ENCODE data around the gene SRMS. TPM values are rescaled to one million over a fixed set of nuclear protein-coding genes. Genes with fewer than 3 reads are reported as not detected.

The SRMS gene
- total RNA-seq, 1 donor from 2014 or later, result not detected

DNA sequence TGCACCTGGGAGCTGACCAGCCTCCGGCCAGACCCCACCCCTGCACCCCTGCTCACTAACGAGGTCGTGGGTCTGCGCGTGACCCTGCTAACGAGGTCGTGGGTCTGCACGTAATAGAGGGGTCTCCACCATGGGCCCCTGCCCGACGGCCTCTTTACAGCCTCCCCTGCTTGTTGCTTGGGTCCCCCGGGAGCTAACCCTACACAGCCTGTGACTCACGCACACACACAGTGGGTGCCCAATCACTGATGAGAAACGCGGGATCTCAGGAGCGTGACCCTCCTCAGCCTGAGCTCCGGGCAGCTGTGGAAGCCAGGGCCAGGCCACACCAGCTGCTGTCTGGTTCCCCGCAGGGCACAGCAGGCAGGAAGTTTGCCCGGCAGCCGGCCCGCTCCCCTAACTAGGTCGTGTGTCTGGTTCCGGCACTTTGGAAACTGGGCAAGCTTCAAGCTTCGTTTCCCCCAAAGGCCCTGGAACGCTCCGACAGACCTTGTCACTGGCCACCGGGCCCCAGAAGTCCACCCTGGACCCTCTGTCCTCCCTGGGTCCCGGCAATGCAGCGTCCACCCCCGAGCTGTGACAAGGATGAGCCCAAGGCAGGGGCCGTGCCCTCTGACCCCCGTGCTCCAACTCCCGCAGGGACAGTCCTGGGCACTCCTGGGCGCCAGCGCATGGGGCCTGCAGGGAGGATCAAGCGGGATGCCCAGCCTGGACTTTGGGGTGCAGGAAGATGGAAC lies 11.1 kb downstream of the SRMS start:
- Mint-ChIP-seq H3K27ac (no peak overlapping the region), H3K27me3 (ENCODE audit: insufficient read depth, low read depth) (peaks cover 4% of the 10 kb centered on the region)
- no peak for DNase-seq (ENCODE audit: low spot score)

GRCh38 chr20:63534831-63535651 lies 12.5 kb downstream of the SRMS start:
- H3K4me3 Mint-ChIP-seq, result no peak overlapping the region
- H3F3A ChIP-seq (ENCODE audit: low read depth), result peaks cover 3% of the 10 kb centered on the region

More for the DNA sequence above, 11.1 kb downstream of the SRMS start:
- H3K27me3 ChIP-seq, result no peaks in the 10 kb centered on the region
- TF ChIP-seq EZH2phosphoT487 (IDR thresholded peaks at IDR 0.05) (no peak), EZH2 (IDR thresholded peaks at IDR 0.05) (no peak)
- TF ChIP-seq, protein P1, sequence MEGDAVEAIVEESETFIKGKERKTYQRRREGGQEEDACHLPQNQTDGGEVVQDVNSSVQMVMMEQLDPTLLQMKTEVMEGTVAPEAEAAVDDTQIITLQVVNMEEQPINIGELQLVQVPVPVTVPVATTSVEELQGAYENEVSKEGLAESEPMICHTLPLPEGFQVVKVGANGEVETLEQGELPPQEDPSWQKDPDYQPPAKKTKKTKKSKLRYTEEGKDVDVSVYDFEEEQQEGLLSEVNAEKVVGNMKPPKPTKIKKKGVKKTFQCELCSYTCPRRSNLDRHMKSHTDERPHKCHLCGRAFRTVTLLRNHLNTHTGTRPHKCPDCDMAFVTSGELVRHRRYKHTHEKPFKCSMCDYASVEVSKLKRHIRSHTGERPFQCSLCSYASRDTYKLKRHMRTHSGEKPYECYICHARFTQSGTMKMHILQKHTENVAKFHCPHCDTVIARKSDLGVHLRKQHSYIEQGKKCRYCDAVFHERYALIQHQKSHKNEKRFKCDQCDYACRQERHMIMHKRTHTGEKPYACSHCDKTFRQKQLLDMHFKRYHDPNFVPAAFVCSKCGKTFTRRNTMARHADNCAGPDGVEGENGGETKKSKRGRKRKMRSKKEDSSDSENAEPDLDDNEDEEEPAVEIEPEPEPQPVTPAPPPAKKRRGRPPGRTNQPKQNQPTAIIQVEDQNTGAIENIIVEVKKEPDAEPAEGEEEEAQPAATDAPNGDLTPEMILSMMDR (IDR thresholded peaks at IDR 0.05), result no peak
- Mint-ChIP-seq H3K36me3 (no peaks in the 10 kb centered on the region), H3K9me3 (no peaks in the 10 kb centered on the region), H3K4me3 (no peak overlapping the region), H3K4me1 (peaks cover 10% of the 10 kb centered on the region)
- no peak overlapping the region for H3K4me3 ChIP-seq
- no peaks in the 10 kb centered on the region for H4K20me1 ChIP-seq (ENCODE audit: low read depth)
- H3K4me1 ChIP-seq, result no peaks in the 10 kb centered on the region
- H3K9ac ChIP-seq, result no peak overlapping the region
- peaks cover 3% of the 10 kb centered on the region for H3F3A ChIP-seq (ENCODE audit: low read depth)
- H3K4me2 ChIP-seq, result no peak overlapping the region
- no peaks in the 10 kb centered on the region for H3K9me3 ChIP-seq (ENCODE audit: low read depth)
- no peak overlapping the region for H3K27ac ChIP-seq
- H2AFZ ChIP-seq (replicated peaks), result no peak overlapping the region
- no peaks in the 10 kb centered on the region for H3K36me3 ChIP-seq
- no peaks in the 10 kb centered on the region for H3K79me2 ChIP-seq (ENCODE audit: low read depth)

DNA sequence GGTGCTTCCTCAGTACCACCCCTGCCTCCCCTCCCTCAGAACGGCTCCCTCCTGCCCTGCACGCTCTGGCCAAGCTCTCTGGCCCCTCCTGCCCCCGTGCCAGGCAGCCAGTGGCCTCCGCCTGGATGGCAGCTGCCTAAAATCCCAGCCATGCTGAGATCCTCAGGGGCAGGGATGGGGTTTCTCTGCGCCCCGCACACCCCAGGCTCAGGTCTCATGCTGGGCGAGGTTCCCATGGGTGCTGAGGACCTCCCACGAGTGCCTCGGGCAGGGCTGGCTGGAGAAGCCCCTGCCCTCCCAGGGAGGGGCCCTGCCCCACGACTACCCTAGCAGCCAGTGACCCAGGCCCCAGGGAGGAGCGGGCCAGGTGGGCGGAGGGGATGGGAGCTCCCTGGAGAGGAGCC lies 13.1 kb downstream of the SRMS start:
- no peak for DNase-seq (ENCODE audit: low spot score)
- Mint-ChIP-seq H3K4me3 (no peak overlapping the region), H3K36me3 (no peaks in the 10 kb centered on the region), H3K27me3 (ENCODE audit: insufficient read depth, low read depth) (peaks cover 4% of the 10 kb centered on the region), H3K27ac (no peak overlapping the region), H3K4me1 (peaks cover 10% of the 10 kb centered on the region), H3K9me3 (no peaks in the 10 kb centered on the region)
- Histone ChIP-seq H3K27ac (no peak overlapping the region), H4K20me1 (ENCODE audit: low read depth) (no peaks in the 10 kb centered on the region), H3K9ac (no peak overlapping the region), H2AFZ (replicated peaks) (no peak overlapping the region), H3K4me3 (no peak overlapping the region), H3K9me3 (ENCODE audit: low read depth) (no peaks in the 10 kb centered on the region), H3K27me3 (no peaks in the 10 kb centered on the region), H3K4me2 (no peak overlapping the region), H3K36me3 (no peaks in the 10 kb centered on the region), H3F3A (ENCODE audit: low read depth) (peaks cover 3% of the 10 kb centered on the region), H3K79me2 (ENCODE audit: low read depth) (no peaks in the 10 kb centered on the region), H3K4me1 (no peaks in the 10 kb centered on the region)
- TF ChIP-seq, protein P1 (IDR thresholded peaks at IDR 0.05), result no peak
- TF ChIP-seq EZH2phosphoT487 (IDR thresholded peaks at IDR 0.05) (no peak), EZH2 (IDR thresholded peaks at IDR 0.05) (no peak)

More at GRCh38 chr20:63534831-63535651, 12.5 kb downstream of the SRMS start:
- no peak overlapping the region for H3K27ac Mint-ChIP-seq
- no peak overlapping the region for H3K4me2 ChIP-seq
- H2AFZ ChIP-seq (replicated peaks), result no peak overlapping the region
- peaks cover 10% of the 10 kb centered on the region for H3K4me1 Mint-ChIP-seq
- no peak overlapping the region for H3K27ac ChIP-seq
- no peaks in the 10 kb centered on the region for H3K36me3 ChIP-seq
- H3K36me3 Mint-ChIP-seq, result no peaks in the 10 kb centered on the region
- H3K9me3 Mint-ChIP-seq, result no peaks in the 10 kb centered on the region
- H3K27me3 ChIP-seq, result no peaks in the 10 kb centered on the region
- no peaks in the 10 kb centered on the region for H3K9me3 ChIP-seq (ENCODE audit: low read depth)
- H3K4me1 ChIP-seq, result no peaks in the 10 kb centered on the region
- H3K9ac ChIP-seq, result no peak overlapping the region
- no peaks in the 10 kb centered on the region for H3K79me2 ChIP-seq (ENCODE audit: low read depth)
- no peak for DNase-seq (ENCODE audit: low spot score)
- no peak for TF ChIP-seq EZH2 (IDR thresholded peaks at IDR 0.05)
- no peak for TF ChIP-seq EZH2phosphoT487 (IDR thresholded peaks at IDR 0.05)
- TF ChIP-seq, protein P1 (IDR thresholded peaks at IDR 0.05), result no peak
- H3K4me3 ChIP-seq, result no peak overlapping the region
- H3K27me3 Mint-ChIP-seq (ENCODE audit: insufficient read depth, low read depth), result peaks cover 4% of the 10 kb centered on the region
- no peaks in the 10 kb centered on the region for H4K20me1 ChIP-seq (ENCODE audit: low read depth)

Data from neural progenitor cell (in vitro differentiated cells).